Right lobe of liver (tissue), 4 donors: ENCODE results near the gene APIP.

Experiments
- POLR2A ChIP-seq: fragments of 450-650 bp; IDR thresholded peaks from one replicate; pipeline ENCODE4 v1.6.1; 2017; ENCODE audit warnings: antibody characterized with exemption, mild to moderate bottlenecking
- TF ChIP-seq, protein P1 (sequence below), 4 donors: fragments of 200-600 bp in 3 of 4; fragments of 450-650 bp in 1 of 4; IDR thresholded peaks; one replicate each; pipeline versions ENCODE4 v1.5.1 to v1.8.0; 2016 to 2022; ENCODE audit warnings: antibody characterized with exemption in 4 of 4, mild to moderate bottlenecking in 2 of 4
- donor health status: DM: no; HTN: no; CAD: no.
- donor health status: DM: no; HTN: no; CAD: no.
- donor health status: DM: no; HTN: yes; CAD: no.

DNA sequence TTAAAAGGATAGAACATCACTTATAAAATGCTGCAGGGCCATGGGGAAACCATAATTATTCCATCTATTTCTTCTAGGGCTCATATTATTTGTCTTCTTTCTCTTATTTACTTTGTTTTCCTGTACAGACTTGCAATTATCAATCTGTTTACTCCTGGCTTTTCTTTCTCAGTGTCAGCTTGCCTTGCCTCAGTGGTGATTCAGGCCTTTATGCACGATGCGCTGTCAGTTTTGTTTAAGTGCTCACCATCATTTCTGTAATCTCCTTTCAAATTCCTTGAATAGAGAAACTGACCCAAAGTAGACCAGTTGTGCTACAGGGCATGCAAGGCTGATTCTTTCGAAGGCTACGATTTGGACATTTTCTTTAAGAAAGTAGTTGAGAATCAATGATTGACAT is 5.0 kb upstream of the APIP start:
- TF ChIP-seq, protein P1, sequence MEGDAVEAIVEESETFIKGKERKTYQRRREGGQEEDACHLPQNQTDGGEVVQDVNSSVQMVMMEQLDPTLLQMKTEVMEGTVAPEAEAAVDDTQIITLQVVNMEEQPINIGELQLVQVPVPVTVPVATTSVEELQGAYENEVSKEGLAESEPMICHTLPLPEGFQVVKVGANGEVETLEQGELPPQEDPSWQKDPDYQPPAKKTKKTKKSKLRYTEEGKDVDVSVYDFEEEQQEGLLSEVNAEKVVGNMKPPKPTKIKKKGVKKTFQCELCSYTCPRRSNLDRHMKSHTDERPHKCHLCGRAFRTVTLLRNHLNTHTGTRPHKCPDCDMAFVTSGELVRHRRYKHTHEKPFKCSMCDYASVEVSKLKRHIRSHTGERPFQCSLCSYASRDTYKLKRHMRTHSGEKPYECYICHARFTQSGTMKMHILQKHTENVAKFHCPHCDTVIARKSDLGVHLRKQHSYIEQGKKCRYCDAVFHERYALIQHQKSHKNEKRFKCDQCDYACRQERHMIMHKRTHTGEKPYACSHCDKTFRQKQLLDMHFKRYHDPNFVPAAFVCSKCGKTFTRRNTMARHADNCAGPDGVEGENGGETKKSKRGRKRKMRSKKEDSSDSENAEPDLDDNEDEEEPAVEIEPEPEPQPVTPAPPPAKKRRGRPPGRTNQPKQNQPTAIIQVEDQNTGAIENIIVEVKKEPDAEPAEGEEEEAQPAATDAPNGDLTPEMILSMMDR (IDR thresholded peaks at IDR 0.05), result no peak
- TF ChIP-seq POLR2A, result no peak
